Measurements from ENCODE around the gene LCMT1.

Gene LCMT1

GRCh38 chr16:25094596-25094995, 16.9 kb upstream of the LCMT1 start:
- TF ChIP-seq EZH2phosphoT487 (IDR thresholded peaks at IDR 0.05; ENCODE audit: low read depth) (no peak), CTCF (IDR thresholded peaks at IDR 0.05; ENCODE audit: low read depth, low read length) (no peak)
- H3K4me2 ChIP-seq (ENCODE audit: low read length), result peak overlapping the region; percentile 86
- peak overlapping the region; percentile 51 for H3K4me3 ChIP-seq (ENCODE audit: low read length)
- no peaks in the 10 kb centered on the region for H4K20me1 ChIP-seq (ENCODE audit: insufficient read depth, low read length)
- H3K9me3 ChIP-seq (ENCODE audit: insufficient read depth, low read length), result no peaks in the 10 kb centered on the region
- peak overlapping the region; percentile 93 for H3K27ac ChIP-seq (ENCODE audit: low read length)
- H3K27me3 ChIP-seq (ENCODE audit: low read depth, low read length), result no peaks in the 10 kb centered on the region
- peak overlapping the region; percentile 65 for H3K9ac ChIP-seq (ENCODE audit: low read length)
- no peaks in the 10 kb centered on the region for H3K36me3 ChIP-seq (replicated peaks; ENCODE audit: low read depth, low read length)
- H3K4me1 ChIP-seq (ENCODE audit: low read length), result peaks cover 51% of the 10 kb centered on the region
- no peaks in the 10 kb centered on the region for H3K79me2 ChIP-seq (ENCODE audit: low read length)
- no peak overlapping the region for H2AFZ ChIP-seq (ENCODE audit: low read depth, low read length)

- Histone ChIP-seq H3K4me2 (ENCODE audit: low read length) (no peak overlapping the region), H3K4me1 (ENCODE audit: low read length) (peaks cover 50% of the 10 kb centered on the region), H3K27ac (ENCODE audit: low read length) (peak overlapping the region; percentile 93)
These were observed 15.9 kb upstream of the LCMT1 start for GRCh38 chr16:25095636-25096035.

GRCh38 chr16:25097276-25097975, 14.1 kb upstream of the LCMT1 start:
- no peaks in the 10 kb centered on the region for H3K36me3 ChIP-seq (replicated peaks; ENCODE audit: low read depth, low read length)
- no peaks in the 10 kb centered on the region for H3K27me3 ChIP-seq (ENCODE audit: low read depth, low read length)
- H3K27ac ChIP-seq (ENCODE audit: low read length), result no peak overlapping the region
- peaks cover 35% of the 10 kb centered on the region for H3K4me1 ChIP-seq (ENCODE audit: low read length)
- no peaks in the 10 kb centered on the region for H4K20me1 ChIP-seq (ENCODE audit: insufficient read depth, low read length)
- H2AFZ ChIP-seq (ENCODE audit: low read depth, low read length), result no peak overlapping the region
- H3K9me3 ChIP-seq (ENCODE audit: insufficient read depth, low read length), result no peaks in the 10 kb centered on the region
- no peak overlapping the region for H3K4me2 ChIP-seq (ENCODE audit: low read length)
- H3K9ac ChIP-seq (ENCODE audit: low read length), result no peak overlapping the region
- no peak overlapping the region for H3K4me3 ChIP-seq (ENCODE audit: low read length)
- no peaks in the 10 kb centered on the region for H3K79me2 ChIP-seq (ENCODE audit: low read length)
- TF ChIP-seq CTCF (IDR thresholded peaks at IDR 0.05; ENCODE audit: low read depth, low read length) (no peak), EZH2phosphoT487 (IDR thresholded peaks at IDR 0.05; ENCODE audit: low read depth) (no peak)

More at GRCh38 chr16:25095636-25096035, 15.9 kb upstream of the LCMT1 start:
- H3K4me3 ChIP-seq (ENCODE audit: low read length), result no peak overlapping the region
- no peaks in the 10 kb centered on the region for H3K27me3 ChIP-seq (ENCODE audit: low read depth, low read length)
- no peaks in the 10 kb centered on the region for H3K79me2 ChIP-seq (ENCODE audit: low read length)
- no peaks in the 10 kb centered on the region for H3K36me3 ChIP-seq (replicated peaks; ENCODE audit: low read depth, low read length)
- H4K20me1 ChIP-seq (ENCODE audit: insufficient read depth, low read length), result no peaks in the 10 kb centered on the region
- H2AFZ ChIP-seq (ENCODE audit: low read depth, low read length), result no peak overlapping the region
- TF ChIP-seq CTCF (IDR thresholded peaks at IDR 0.05; ENCODE audit: low read depth, low read length) (no peak), EZH2phosphoT487 (IDR thresholded peaks at IDR 0.05; ENCODE audit: low read depth) (no peak)
- peak overlapping the region; percentile 65; the same call in 1 of the 2 replicates for H3K9ac ChIP-seq (ENCODE audit: low read length)
- no peaks in the 10 kb centered on the region for H3K9me3 ChIP-seq (ENCODE audit: insufficient read depth, low read length)

- H3K9me3 ChIP-seq (ENCODE audit: insufficient read depth, low read length), result no peaks in the 10 kb centered on the region
- TF ChIP-seq EZH2phosphoT487 (IDR thresholded peaks at IDR 0.05; ENCODE audit: low read depth) (no peak), CTCF (IDR thresholded peaks at IDR 0.05; ENCODE audit: low read depth, low read length) (no peak)
- no peaks in the 10 kb centered on the region for H3K27me3 ChIP-seq (ENCODE audit: low read depth, low read length)
- H3K4me1 ChIP-seq (ENCODE audit: low read length), result peaks cover 4% of the 10 kb centered on the region
- H2AFZ ChIP-seq (ENCODE audit: low read depth, low read length), result no peak overlapping the region
- H3K79me2 ChIP-seq (ENCODE audit: low read length), result no peaks in the 10 kb centered on the region
- H4K20me1 ChIP-seq (ENCODE audit: insufficient read depth, low read length), result no peaks in the 10 kb centered on the region
- no peak overlapping the region for H3K4me2 ChIP-seq (ENCODE audit: low read length)
- H3K9ac ChIP-seq (ENCODE audit: low read length), result no peak overlapping the region
- no peaks in the 10 kb centered on the region for H3K36me3 ChIP-seq (replicated peaks; ENCODE audit: low read depth, low read length)
- no peak overlapping the region for H3K4me3 ChIP-seq (ENCODE audit: low read length)
- no peak overlapping the region for H3K27ac ChIP-seq (ENCODE audit: low read length)
These were observed 11.0 kb upstream of the LCMT1 start for GRCh38 chr16:25100511-25100910.

Data from OCI-LY3 (cell line).